ENCODE results near the gene PRCC.

PRCC gene

DNA sequence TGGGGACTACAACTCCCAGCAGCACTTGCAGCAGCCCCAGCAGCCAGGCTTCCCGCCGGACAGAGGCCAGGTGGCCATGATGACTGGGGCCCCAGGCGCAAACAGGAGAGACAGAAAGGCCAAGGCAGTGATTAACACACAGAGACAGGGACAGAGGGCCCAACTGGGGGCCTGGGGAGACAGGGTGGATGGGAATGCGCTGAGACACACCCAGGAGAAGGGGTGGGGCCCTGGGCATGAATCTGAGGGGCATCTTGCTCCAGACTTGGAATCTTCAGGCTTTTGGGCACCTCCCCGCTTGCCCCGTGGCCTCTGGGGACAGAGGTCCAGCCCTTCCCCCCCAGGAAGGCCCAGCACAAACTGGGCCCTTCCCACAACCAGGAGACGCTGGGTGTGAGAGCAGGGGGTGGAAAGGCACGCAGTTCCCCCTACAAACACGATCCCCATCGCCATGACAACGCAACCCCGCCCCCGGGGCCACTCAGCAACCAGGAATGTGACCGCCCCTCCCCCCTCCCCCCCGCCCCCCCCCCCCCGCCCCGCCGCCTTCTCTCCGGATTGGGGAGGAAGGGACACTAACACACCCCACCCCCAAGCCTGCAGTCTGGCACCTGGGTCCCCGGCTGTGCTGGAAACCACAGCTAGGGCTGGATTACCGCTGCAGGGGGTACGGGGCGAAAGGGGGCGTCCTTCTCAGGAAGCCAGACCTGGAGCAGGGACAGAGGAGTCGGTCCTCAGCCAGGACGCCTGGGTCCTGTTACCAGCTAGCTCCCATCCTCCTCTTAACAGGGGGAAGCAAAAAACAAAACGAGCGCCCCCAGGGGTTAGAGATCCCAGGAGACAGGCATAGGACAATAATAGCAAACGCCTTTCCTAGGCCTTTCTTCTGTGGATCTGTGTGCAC is 20.4 kb upstream of the PRCC start:
- Histone ChIP-seq H3F3A (ENCODE audit: insufficient read depth, low read length) (0 out of 2 replicates have a peak, but pooled peaks cover 5% of the 10 kb centered on the region), H3K9ac (ENCODE audit: low read length) (peak overlapping the region; percentile 99; the same call in 1 of the 2 replicates), H2AFZ (ENCODE audit: low read length) (no peak overlapping the region), H4K20me1 (ENCODE audit: insufficient read depth, low read length) (no peaks in the 10 kb centered on the region), H3K36me3 (ENCODE audit: insufficient read depth, low read length) (peaks cover 50% of the 10 kb centered on the region), H3K4me3 (ENCODE audit: low read depth, low read length, poor library complexity, severe bottlenecking) (peak overlapping the region; percentile 91), H3K27ac (ENCODE audit: low read depth, low read length, poor library complexity, severe bottlenecking) (peak overlapping the region; percentile 82), H3K9me3 (ENCODE audit: low read length) (no peaks in the 10 kb centered on the region), H3K79me2 (ENCODE audit: insufficient read depth, low read length) (peaks cover 53% of the 10 kb centered on the region), H3K4me1 (ENCODE audit: insufficient read depth, low read length, severe bottlenecking) (peaks cover 44% of the 10 kb centered on the region), H3K4me2 (ENCODE audit: low read length) (peak overlapping the region; percentile 98), H3K9me2 (ENCODE audit: low read depth, low read length) (no peaks in the 10 kb centered on the region), H3K27me3 (ENCODE audit: insufficient read depth, low read length) (no peaks in the 10 kb centered on the region)
- TF ChIP-seq, protein P1, sequence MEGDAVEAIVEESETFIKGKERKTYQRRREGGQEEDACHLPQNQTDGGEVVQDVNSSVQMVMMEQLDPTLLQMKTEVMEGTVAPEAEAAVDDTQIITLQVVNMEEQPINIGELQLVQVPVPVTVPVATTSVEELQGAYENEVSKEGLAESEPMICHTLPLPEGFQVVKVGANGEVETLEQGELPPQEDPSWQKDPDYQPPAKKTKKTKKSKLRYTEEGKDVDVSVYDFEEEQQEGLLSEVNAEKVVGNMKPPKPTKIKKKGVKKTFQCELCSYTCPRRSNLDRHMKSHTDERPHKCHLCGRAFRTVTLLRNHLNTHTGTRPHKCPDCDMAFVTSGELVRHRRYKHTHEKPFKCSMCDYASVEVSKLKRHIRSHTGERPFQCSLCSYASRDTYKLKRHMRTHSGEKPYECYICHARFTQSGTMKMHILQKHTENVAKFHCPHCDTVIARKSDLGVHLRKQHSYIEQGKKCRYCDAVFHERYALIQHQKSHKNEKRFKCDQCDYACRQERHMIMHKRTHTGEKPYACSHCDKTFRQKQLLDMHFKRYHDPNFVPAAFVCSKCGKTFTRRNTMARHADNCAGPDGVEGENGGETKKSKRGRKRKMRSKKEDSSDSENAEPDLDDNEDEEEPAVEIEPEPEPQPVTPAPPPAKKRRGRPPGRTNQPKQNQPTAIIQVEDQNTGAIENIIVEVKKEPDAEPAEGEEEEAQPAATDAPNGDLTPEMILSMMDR (IDR thresholded peaks at IDR 0.05; ENCODE audit: low read length): peak; percentile 55; the same call in 1 of the 2 replicates
- no peak for TF ChIP-seq EZH2 (IDR thresholded peaks at IDR 0.05; ENCODE audit: borderline replicate concordance, low read length)

DNA sequence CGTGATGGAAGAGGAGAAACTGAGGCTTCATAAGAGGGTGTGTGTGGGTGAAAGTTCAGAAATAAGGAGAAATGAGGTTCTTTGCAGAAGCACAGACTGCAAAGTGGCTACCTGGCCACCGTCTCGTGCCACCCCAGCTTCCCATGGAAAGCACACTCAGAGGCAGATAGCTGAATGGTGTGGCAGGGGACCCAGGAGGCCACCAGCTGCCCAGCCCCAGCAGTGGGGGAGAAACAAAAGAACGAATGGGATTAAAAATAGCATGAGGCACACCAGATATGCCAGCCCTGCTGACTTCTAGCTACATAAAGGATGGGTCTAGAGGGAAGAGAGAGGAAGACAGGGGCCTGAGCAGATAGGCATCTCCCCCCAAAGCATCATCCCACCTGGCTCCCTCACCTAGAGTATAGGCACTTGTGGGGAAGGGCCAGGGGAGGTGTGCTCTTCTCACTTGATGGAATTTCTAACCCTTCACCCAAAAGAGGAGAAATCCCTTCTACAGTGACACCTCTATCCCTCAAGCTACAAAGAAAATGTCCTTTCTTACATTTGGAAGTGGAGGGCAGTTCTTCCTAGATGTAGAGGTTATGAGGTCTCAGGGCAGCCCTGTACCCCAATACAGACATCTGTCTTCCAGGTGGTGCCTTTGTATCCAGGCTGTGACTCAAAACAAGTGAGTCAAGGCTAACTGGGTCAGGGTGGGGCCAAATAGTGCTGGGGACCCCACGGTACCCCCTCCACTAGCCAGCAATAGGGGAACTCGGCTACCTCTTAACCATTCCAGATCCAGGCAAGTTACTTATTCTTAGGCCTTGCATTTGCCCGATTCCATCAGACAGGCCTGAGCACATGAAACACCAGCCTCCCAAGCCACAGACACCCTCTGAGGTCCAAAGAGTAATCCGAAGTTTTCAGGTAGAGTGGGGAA is 19.3 kb upstream of the PRCC start:
- H3K36me3 ChIP-seq (ENCODE audit: insufficient read depth, low read length): peaks cover 40% of the 10 kb centered on the region
- peak overlapping the region; percentile 98 for H3K4me2 ChIP-seq (ENCODE audit: low read length)
- H3K9ac ChIP-seq (ENCODE audit: low read length): peak overlapping the region; percentile 99
- H3K27ac ChIP-seq (ENCODE audit: low read depth, low read length, poor library complexity, severe bottlenecking): peak overlapping the region; percentile 82
- no peaks in the 10 kb centered on the region for H3K9me3 ChIP-seq (ENCODE audit: low read length)
- H3K79me2 ChIP-seq (ENCODE audit: insufficient read depth, low read length): peaks cover 53% of the 10 kb centered on the region
- H3K27me3 ChIP-seq (ENCODE audit: insufficient read depth, low read length): no peaks in the 10 kb centered on the region
- no peak for TF ChIP-seq EZH2 (IDR thresholded peaks at IDR 0.05; ENCODE audit: borderline replicate concordance, low read length)
- no peaks in the 10 kb centered on the region for H4K20me1 ChIP-seq (ENCODE audit: insufficient read depth, low read length)
- H3K9me2 ChIP-seq (ENCODE audit: low read depth, low read length): no peaks in the 10 kb centered on the region
- H3F3A ChIP-seq (ENCODE audit: insufficient read depth, low read length): no peaks in the 10 kb centered on the region
- peak overlapping the region; percentile 91 for H3K4me3 ChIP-seq (ENCODE audit: low read depth, low read length, poor library complexity, severe bottlenecking)
- peaks cover 50% of the 10 kb centered on the region for H3K4me1 ChIP-seq (ENCODE audit: insufficient read depth, low read length, severe bottlenecking)
- no peak overlapping the region for H2AFZ ChIP-seq (ENCODE audit: low read length)

DNA sequence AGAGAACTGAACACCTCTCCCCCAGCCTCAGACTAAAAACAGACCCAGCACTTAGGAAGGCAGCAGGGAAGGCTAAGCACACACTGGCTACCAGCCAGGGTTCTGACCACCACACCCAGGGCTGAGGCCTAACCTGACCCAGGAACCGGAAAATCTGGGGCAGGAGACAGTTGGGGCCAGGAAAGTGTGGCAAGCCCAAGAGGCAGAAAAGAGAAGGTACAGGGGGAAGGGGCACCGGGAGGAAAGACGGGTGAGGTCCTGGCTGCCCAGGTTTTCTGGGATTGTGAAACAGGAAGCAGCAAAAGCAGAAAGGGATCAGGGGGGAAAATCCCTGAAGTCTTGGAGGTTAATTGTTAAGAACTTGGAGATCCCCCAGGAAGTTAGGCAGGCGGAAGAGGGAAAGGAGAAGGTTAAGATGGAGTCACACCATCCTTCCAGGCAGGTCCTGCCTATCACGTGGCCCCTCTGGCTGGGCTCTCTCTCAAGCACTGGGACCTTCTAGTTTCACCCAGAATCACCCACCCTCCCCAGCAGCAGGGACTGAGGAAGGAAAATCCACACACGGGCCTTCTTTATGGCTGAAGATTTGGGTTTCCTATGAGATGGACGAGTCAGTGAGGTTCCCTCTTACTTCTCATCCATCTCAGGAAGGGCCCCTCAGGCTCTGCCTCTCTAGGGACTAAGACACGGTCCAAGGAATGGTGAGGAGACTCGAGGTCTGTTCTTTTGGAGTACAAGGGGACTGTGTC is 18.5 kb upstream of the PRCC start:
- H3K9me3 ChIP-seq (ENCODE audit: low read length): no peaks in the 10 kb centered on the region
- TF ChIP-seq, protein P1 (IDR thresholded peaks at IDR 0.05; ENCODE audit: low read length): no peak
- no peak for TF ChIP-seq EZH2 (IDR thresholded peaks at IDR 0.05; ENCODE audit: borderline replicate concordance, low read length)
- H3F3A ChIP-seq (ENCODE audit: insufficient read depth, low read length): no peaks in the 10 kb centered on the region
- peaks cover 53% of the 10 kb centered on the region for H3K79me2 ChIP-seq (ENCODE audit: insufficient read depth, low read length)
- H3K4me2 ChIP-seq (ENCODE audit: low read length): peak overlapping the region; percentile 98
- no peaks in the 10 kb centered on the region for H3K9me2 ChIP-seq (ENCODE audit: low read depth, low read length)
- no peak overlapping the region for H2AFZ ChIP-seq (ENCODE audit: low read length)
- H3K9ac ChIP-seq (ENCODE audit: low read length): peak overlapping the region; percentile 99
- H3K4me3 ChIP-seq (ENCODE audit: low read depth, low read length, poor library complexity, severe bottlenecking): peak overlapping the region; percentile 91
- peaks cover 31% of the 10 kb centered on the region; the same call in 1 of the 2 replicates for H3K36me3 ChIP-seq (ENCODE audit: insufficient read depth, low read length)
- H3K27me3 ChIP-seq (ENCODE audit: insufficient read depth, low read length): no peaks in the 10 kb centered on the region
- peak overlapping the region; percentile 82 for H3K27ac ChIP-seq (ENCODE audit: low read depth, low read length, poor library complexity, severe bottlenecking)
- peaks cover 53% of the 10 kb centered on the region for H3K4me1 ChIP-seq (ENCODE audit: insufficient read depth, low read length, severe bottlenecking)
- no peaks in the 10 kb centered on the region for H4K20me1 ChIP-seq (ENCODE audit: insufficient read depth, low read length)
